ENCODE results near the gene ENOPH1. TPM values are rescaled to one million over a fixed set of nuclear protein-coding genes. Genes with fewer than 3 reads are reported as not detected.

ENOPH1 gene
- total RNA-seq, 2 experiments from 2014 or later, result 69.2 to 70.8 TPM

DNA sequence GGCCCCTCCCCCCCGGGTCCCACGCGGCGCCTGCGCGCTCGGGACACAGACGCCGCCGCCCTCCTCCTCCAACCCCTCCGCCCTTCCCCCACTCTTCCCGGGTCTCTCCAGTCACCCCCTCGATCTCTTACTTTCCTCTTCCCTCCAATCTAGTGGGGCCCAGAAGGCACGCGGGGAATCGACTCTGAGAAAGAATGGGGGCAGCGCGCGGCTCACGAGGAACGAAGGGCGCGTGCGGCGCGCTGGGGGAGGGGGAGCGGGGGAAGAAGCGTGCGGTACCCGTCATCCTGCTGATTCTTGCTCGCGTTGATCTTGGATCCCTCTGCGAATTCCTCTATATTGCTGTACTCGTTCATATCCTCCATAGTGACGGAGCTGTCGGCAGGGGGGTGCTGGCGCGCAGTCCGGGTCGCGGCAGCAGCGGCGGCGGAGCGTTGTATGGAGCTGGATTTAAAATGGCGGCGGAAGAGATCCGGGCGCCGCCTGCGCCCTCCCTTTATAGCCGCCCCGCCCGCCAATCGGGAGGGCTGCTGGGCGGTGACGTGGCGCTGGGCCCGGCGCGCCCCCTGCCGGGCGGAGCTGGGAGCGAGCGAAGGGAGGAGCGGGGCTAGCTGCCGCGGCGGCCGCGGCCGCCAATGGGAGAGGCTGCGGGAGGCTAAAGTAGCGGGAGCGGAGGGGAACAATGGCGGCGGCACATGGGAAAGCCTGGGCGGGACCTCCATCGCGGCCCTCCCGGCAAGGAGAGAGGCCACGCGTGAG, 1.2 kb upstream of the ENOPH1 start:
- DNase-seq, result peak; percentile 95
- peaks cover 67% of the 10 kb centered on the region for H3K36me3 Mint-ChIP-seq
- ChIA-PET CTCF (interaction anchor here (0.8 to 4.2 kb wide), 15 partner anchors 9 to 422 kb away, joined by 3 to 25 read pairs (median 4); partner anchors contain the start of gene HNRNPD), POLR2A (interaction anchor here (0.7 to 4.0 kb wide), 16 partner anchors 8 to 471 kb away, joined by 3 to 57 read pairs (median 4); partner anchors contain the start of genes HNRNPD and THAP9)
- H3K27me3 Mint-ChIP-seq, result no peaks in the 10 kb centered on the region
- intact Hi-C loops (cut with micrococcal nuclease), result loop anchor here (1.0 to 2.0 kb wide), 4 partner anchors 55 to 958 kb away; partner anchors contain the start of genes COPS4, RASGEF1B and SEC31A
- peak overlapping the region; percentile 97 for H3K27ac Mint-ChIP-seq
- no peaks in the 10 kb centered on the region for H3K9me3 Mint-ChIP-seq
- H3K4me3 Mint-ChIP-seq, result peak overlapping the region; percentile 99
- peaks cover 60% of the 10 kb centered on the region for H3K4me1 Mint-ChIP-seq (ENCODE audit: low read depth)

DNA sequence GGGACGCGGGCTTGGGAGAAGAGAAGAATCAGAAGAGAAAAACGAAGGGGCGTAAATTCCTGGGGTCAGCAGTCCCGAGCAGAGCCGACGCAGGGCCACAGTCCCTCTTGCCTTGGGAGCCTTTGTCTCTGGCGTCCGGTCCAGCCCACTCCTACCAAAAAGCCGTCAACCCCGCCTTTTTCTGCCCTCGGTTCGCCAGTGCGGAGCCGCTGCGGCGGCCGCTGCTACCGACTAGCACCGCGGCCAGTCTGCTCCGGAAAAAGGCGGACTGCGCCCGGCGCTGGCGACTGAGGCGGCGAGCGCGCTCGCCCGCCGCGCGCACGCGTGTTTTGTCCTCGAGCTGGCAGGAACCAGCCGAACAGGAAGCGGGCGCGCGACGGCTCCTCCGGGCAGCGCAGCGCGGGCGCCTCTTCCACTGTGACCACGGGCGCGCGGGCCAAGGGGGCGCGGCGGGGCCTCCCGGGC, 630 bp upstream of the ENOPH1 start:
- intact Hi-C loops (cut with micrococcal nuclease), result loop anchor here (1.0 to 5.0 kb wide), 10 partner anchors 55 to 1028 kb away; partner anchors contain the start of genes COPS4, COQ2, HELQ and LIN54

DNA sequence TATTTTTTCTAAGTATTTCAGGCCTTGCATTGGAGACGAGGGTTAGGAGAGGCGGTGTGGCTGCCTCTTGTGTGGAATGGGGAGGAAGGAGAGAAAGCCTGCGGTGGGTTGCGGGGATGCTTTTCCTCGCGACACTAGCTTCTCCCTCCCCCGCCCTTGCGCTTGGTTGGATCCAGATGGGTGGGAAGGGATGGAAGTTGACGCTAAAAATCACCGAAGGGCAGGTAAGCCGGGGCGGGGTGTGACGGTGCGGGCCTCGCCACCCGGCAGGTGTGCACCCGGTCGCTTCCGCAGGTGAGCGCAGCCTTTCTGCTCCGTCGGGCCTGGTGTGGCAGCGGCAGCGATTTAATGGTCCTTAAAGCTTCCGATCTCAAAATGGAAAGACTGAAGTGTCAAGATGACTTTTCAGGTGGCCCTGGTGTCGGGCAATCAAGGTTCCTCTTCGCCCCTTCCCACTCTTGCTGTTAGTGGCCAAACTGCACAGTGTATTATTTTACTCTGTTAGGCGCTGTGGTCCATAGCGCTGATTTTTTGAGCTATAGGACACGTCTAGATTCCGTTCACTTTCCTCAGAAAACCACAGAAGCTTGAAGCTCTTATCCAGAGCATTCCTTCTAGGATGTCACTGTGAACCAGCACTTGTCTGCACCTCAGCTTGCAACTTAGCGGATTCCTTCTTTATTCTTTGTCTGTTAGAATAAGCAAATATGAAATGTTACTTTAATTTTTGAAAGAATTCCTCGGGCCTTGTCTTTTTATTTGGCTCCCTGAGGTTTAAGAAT, 765 bp downstream of the ENOPH1 start:
- intact Hi-C loops (cut with micrococcal nuclease), result loop anchor here (1.0 to 5.0 kb wide), 6 partner anchors 146 to 1026 kb away; partner anchors contain the start of genes COQ2, HELQ, LIN54 and MRPS18C
- Mint-ChIP-seq H3K4me3 (peak overlapping the region; percentile 99), H3K27ac (peak overlapping the region; percentile 97), H3K4me1 (ENCODE audit: low read depth) (peaks cover 55% of the 10 kb centered on the region), H3K27me3 (no peaks in the 10 kb centered on the region), H3K36me3 (peaks cover 55% of the 10 kb centered on the region), H3K9me3 (no peaks in the 10 kb centered on the region)
- ChIA-PET POLR2A (interaction anchor here (0.6 to 1.9 kb wide), 6 partner anchors 9 to 71 kb away, joined by 3 to 6 read pairs (median 5); partner anchors contain the start of gene HNRNPD), CTCF (interaction anchor here (0.9 to 1.4 kb wide), 3 partner anchors 31 to 60 kb away, joined by 3 to 10 read pairs (median 3); no protein-coding TSS in a partner anchor)
- DNase-seq, result peak; percentile 58

More for the DNA sequence above, 630 bp upstream of the ENOPH1 start:
- H3K36me3 Mint-ChIP-seq, result peaks cover 62% of the 10 kb centered on the region
- peak overlapping the region; percentile 99 for H3K4me3 Mint-ChIP-seq
- no peak for DNase-seq
- H3K27ac Mint-ChIP-seq, result peak overlapping the region; percentile 97
- no peaks in the 10 kb centered on the region for H3K27me3 Mint-ChIP-seq
- ChIA-PET CTCF (interaction anchor here (0.8 to 4.2 kb wide), 11 partner anchors 10 to 143 kb away, joined by 3 to 25 read pairs (median 5); partner anchors contain the start of gene HNRNPD), POLR2A (interaction anchor here (0.9 to 4.0 kb wide), 12 partner anchors 8 to 470 kb away, joined by 3 to 57 read pairs (median 6); partner anchors contain the start of genes HNRNPD and THAP9)
- peaks cover 57% of the 10 kb centered on the region for H3K4me1 Mint-ChIP-seq (ENCODE audit: low read depth)
- H3K9me3 Mint-ChIP-seq, result no peaks in the 10 kb centered on the region

DNA sequence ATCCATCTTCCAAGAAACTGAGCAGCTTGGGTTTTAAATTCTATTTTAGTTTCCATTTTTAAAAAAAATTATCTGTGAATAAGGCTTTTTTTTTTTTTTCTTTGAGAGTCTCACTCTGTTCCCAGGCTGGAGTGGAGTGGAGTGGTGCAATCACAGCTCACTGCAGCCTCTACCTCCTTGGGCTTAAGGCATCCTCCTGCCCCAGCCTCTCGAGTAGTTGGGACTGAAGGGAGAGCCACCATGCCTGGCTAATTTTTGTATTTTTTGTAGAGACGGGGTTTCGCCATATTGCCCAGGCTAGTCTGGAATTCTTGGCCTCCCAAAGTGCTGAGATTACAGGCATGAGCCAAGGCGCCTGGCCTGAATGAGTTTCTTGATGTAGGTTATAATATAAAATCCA, 1.4 kb downstream of the ENOPH1 start:
- POLR2A ChIA-PET, result interaction anchor here (0.6 to 1.9 kb wide), 6 partner anchors 9 to 71 kb away, joined by 3 to 6 read pairs (median 5); partner anchors contain the start of gene HNRNPD
- H3K4me1 Mint-ChIP-seq (ENCODE audit: low read depth), result peaks cover 52% of the 10 kb centered on the region

DNA sequence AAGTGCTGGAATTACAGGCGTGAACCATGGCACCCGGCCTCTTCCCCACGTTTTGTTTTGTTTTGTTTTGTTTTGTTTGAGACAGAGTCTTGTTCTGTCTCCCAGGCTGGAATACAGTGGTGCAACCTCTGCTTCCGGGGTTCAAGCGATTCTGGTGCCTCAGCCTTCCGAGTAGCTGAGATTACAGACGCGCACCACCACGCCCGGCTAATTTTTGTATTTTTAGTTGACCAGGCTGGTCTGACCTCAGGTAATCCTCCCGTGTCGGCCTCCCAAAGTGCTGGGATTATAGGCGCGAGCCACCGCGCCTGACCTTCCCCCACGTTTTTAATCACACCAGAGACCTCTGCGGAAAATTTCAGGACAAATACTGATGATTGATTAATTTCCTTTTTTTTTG, 2.2 kb downstream of the ENOPH1 start:
- DNase-seq, result no peak
- ChIA-PET POLR2A (interaction anchor here (1.9 kb wide), 1 partner anchor 10 kb away, joined by 6 read pairs; no protein-coding TSS in a partner anchor), CTCF (no interaction called here)
- intact Hi-C loops (cut with micrococcal nuclease), result loop anchor here (5.0 kb wide), 2 partner anchors 680 to 1025 kb away; partner anchors contain the start of genes HELQ, MRPS18C and PLAC8
- H3K4me3 Mint-ChIP-seq, result peak overlapping the region; percentile 99
- peaks cover 47% of the 10 kb centered on the region for H3K36me3 Mint-ChIP-seq
- H3K9me3 Mint-ChIP-seq, result no peaks in the 10 kb centered on the region
- H3K4me1 Mint-ChIP-seq (ENCODE audit: low read depth), result peaks cover 52% of the 10 kb centered on the region
- H3K27me3 Mint-ChIP-seq, result no peaks in the 10 kb centered on the region
- peak overlapping the region; percentile 70 for H3K27ac Mint-ChIP-seq

More for the DNA sequence above, 1.4 kb downstream of the ENOPH1 start:
- no peak for DNase-seq
- Mint-ChIP-seq H3K36me3 (peaks cover 51% of the 10 kb centered on the region), H3K27me3 (no peaks in the 10 kb centered on the region), H3K27ac (no peak overlapping the region), H3K9me3 (no peaks in the 10 kb centered on the region), H3K4me3 (peak overlapping the region; percentile 99)
- intact Hi-C loops (cut with micrococcal nuclease), result loop anchor here (2.0 to 5.0 kb wide), 3 partner anchors 579 to 1025 kb away; partner anchors contain the start of genes HELQ, LIN54, MRPS18C and PLAC8
- CTCF ChIA-PET, result interaction anchor here (0.9 to 1.4 kb wide), 3 partner anchors 30 to 60 kb away, joined by 3 to 10 read pairs (median 3); no protein-coding TSS in a partner anchor

DNA sequence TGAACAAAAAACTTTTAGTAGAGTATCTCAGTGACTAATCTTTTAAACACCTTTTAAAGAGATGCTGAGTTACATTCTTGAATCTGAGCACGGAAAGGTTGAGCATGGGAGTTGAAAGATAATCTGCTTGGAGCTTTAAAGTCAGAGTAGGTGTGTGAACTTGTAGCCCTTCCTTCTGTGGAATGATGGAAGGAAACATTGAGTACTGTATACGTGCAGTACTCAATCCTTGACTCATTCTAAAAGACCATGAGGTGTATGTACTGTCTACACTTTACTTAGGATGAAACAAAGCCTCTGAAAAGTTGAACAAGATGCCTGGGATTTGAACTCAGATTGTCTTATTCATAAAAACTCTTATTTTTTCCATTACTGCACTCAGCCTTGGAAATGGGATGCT, 3.4 kb downstream of the ENOPH1 start:
- DNase-seq, result no peak
- no peaks in the 10 kb centered on the region for H3K9me3 Mint-ChIP-seq
- peaks cover 56% of the 10 kb centered on the region for H3K4me1 Mint-ChIP-seq (ENCODE audit: low read depth)
- no peaks in the 10 kb centered on the region for H3K27me3 Mint-ChIP-seq
- CTCF ChIA-PET, result interaction anchor here (0.5 kb wide), 1 partner anchor 970 kb away, joined by 3 read pairs; no protein-coding TSS in a partner anchor
- peaks cover 36% of the 10 kb centered on the region for H3K36me3 Mint-ChIP-seq
- intact Hi-C loops (cut with micrococcal nuclease), result loop anchor here (5.0 kb wide), 2 partner anchors 679 to 1024 kb away; partner anchors contain the start of genes HELQ, MRPS18C and PLAC8
- peak overlapping the region; percentile 89 for H3K27ac Mint-ChIP-seq
- peak overlapping the region; percentile 30 for H3K4me3 Mint-ChIP-seq
- POLR2A ChIA-PET, result no interaction called here

DNA sequence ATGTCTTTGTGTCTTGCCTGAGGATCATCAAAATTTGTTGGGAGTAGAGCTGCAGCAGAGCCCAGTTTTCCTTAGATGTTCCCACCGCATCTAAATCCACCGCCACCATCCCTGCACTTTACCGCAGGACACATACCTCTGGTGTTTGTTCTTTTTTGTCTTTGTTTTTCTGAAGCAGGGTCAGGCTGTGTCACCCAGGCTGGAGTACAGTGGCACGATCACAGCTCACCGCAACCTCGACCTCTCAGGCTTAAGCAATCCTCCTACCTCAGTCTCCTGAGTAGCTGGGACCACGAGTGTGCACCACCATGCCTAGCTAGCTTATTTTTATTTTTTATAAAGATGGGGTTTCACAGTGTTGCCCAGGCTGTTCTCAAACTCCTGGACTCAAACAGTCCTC, 4.6 kb downstream of the ENOPH1 start:
- Mint-ChIP-seq H3K4me3 (no peak overlapping the region), H3K27ac (peak overlapping the region; percentile 82), H3K9me3 (no peaks in the 10 kb centered on the region), H3K27me3 (no peaks in the 10 kb centered on the region), H3K4me1 (ENCODE audit: low read depth) (peaks cover 68% of the 10 kb centered on the region), H3K36me3 (peaks cover 33% of the 10 kb centered on the region)
- CTCF ChIA-PET, result interaction anchor here (0.6 to 1.2 kb wide), 5 partner anchors 25 to 429 kb away, joined by 3 to 4 read pairs (median 3); no protein-coding TSS in a partner anchor
- intact Hi-C loops (cut with micrococcal nuclease), result loop anchor here (5.0 kb wide), 2 partner anchors 677 to 1022 kb away; partner anchors contain the start of genes HELQ, MRPS18C and PLAC8
- DNase-seq, result no peak
- POLR2A ChIA-PET, result no interaction called here

DNA sequence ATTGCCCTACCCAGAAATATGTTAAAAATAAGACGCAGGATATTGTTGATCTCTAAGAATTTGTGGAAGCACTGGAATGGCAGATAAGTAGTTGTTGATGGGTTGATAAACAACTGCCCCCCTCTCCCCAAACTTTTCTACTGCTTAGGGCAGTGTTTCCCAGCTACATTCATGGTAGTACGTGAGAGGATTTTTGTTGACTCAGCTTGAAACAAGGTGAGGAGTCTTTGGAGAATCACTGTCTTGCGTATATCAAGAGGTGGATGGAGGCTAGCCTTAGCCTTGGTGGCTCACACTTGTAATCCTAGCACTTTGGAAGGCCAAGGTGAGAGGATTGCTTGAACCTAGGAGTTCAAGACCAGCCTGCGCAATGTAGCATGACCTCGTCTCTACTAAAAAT, 5.7 kb downstream of the ENOPH1 start:
- H3K27ac Mint-ChIP-seq, result no peak overlapping the region
- CTCF ChIA-PET, result no interaction called here
- H3K27me3 Mint-ChIP-seq, result no peaks in the 10 kb centered on the region
- H3K9me3 Mint-ChIP-seq, result no peaks in the 10 kb centered on the region
- peaks cover 74% of the 10 kb centered on the region for H3K4me1 Mint-ChIP-seq (ENCODE audit: low read depth)
- no peak for DNase-seq
- H3K4me3 Mint-ChIP-seq, result no peak overlapping the region
- intact Hi-C loops (cut with micrococcal nuclease), result no loop called here
- peaks cover 32% of the 10 kb centered on the region for H3K36me3 Mint-ChIP-seq
- POLR2A ChIA-PET, result no interaction called here

DNA sequence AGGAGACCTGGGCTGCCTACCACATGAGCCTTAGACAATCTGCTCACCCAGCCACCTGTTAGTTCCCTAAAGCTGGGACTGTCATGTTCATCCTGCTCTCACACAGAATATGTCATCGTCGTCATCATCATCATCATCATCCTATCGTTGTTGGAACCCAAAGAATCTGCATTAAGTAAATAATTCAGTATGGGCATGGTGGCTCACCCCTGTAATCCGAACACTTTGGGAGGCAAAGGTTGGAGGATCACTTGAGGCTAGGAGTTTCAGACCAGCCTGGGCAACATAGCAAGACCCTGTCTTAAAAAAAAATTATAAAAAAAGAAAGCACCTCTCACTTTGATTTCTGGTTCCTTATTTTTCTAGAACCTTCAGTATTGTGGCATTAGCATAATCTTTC, 6.4 kb downstream of the ENOPH1 start:
- H3K9me3 Mint-ChIP-seq, result no peaks in the 10 kb centered on the region
- H3K4me1 Mint-ChIP-seq (ENCODE audit: low read depth), result peaks cover 78% of the 10 kb centered on the region
- H3K36me3 Mint-ChIP-seq, result peaks cover 31% of the 10 kb centered on the region
- ChIA-PET POLR2A (interaction anchor here (1.1 kb wide), 1 partner anchor 8 kb away, joined by 3 read pairs; no protein-coding TSS in a partner anchor), CTCF (no interaction called here)
- no peak overlapping the region for H3K27ac Mint-ChIP-seq
- no peaks in the 10 kb centered on the region for H3K27me3 Mint-ChIP-seq
- no peak overlapping the region for H3K4me3 Mint-ChIP-seq
- intact Hi-C loops (cut with micrococcal nuclease), result no loop called here
- DNase-seq, result no peak

DNA sequence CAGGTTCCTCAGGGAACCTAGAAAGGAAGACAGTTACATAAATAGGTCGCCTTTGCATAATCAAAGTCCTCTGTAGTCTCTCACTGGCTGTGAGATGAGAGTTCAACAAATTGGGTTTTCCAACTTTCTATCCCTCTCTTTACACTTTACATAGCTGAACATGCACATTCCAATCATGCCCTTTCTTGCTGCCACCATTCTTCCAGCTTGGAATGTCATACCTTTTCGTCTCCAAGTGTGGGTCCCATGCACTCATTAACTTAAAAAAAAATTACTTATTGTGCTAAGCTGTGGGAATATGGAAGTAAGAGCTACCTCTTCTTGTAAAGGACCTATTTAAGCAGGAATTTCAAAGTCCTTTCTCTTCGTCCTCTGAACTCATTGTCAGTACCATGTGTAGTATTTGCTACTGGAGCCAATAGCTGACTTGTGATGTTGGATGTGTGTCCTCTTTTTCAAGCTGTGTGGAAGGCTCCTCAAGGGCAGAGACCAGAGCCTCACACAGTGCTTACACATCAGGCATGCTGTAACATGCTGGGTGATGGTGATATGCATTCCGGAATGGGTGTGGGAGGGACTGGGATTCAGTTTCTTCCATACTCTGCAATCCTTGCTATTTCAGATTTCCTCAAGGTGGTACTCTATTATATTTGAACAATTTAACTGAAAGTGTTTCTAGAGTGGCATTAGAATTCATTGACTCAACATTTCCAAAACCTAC, 7.1 kb downstream of the ENOPH1 start:
- Mint-ChIP-seq H3K36me3 (peaks cover 33% of the 10 kb centered on the region), H3K4me1 (ENCODE audit: low read depth) (peaks cover 75% of the 10 kb centered on the region), H3K9me3 (no peaks in the 10 kb centered on the region), H3K27me3 (no peaks in the 10 kb centered on the region), H3K27ac (no peak overlapping the region), H3K4me3 (no peak overlapping the region)
- intact Hi-C loops (cut with micrococcal nuclease), result no loop called here
- ChIA-PET CTCF (interaction anchor here (0.6 to 5.7 kb wide), 3 partner anchors 9 to 472 kb away, joined by 3 to 19 read pairs (median 4); no protein-coding TSS in a partner anchor), POLR2A (interaction anchor here (0.6 to 1.1 kb wide), 2 partner anchors 8 to 14 kb away, joined by 3 to 6 read pairs; no protein-coding TSS in a partner anchor)
- DNase-seq, result no peak

Data from activated CD4-positive, alpha-beta memory T cell treated with anti-CD3 and anti-CD28 coated beads for 36 hours (primary cell).